HTERT RPE-1 (cell line): ENCODE results near the gene LEKR1.
"Not testable (repeated sequence)": the region's sequence is repeated elsewhere in the genome, so short reads cannot be mapped to it uniquely, and the experiment has no call there.

Source experiments
- in situ Hi-C: fragments of 300-500 bp; cut with MboI; formaldehyde crosslinking; loops from 4 replicates; pipeline ENCODE4 v1.14.3; 2020; ENCODE audit warnings: low sequenced_read_pairs

LEKR1 gene

DNA sequence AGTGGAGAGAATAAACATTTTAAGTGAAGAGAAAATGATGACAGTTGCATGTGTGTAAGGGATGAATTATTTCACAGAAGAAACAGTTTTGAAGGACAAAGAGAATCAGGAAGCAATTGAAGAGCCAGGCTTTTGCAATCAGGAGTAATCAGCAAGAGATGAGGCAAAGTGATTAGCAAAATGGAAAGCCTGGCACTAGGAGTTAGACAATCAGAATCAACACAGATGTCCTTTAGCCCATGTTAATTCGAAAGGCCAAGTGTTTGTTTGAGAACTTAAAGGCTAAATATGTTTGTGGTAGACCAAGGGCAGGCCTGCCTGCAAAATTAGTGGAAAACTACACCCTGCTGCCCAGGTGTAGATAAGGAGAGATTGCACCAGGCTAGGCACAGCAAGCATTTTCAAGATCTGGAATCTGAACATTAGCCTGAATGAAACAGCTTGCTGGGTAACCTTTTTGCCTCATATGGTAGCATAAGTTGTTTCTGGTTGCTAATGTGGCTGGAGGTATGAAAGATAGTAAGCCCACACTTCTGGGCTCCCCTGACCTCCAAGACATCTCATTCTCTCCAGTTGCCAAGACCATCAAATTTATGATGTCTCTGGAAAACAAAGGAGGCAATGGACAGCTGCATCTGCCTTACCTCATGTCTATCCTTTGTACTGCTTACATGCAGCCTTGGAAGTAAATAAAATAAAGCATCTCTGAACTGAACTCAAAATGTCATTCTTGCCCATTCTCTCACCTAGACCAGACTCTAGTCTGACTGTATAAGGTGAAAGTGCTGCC, 22.0 kb upstream of the LEKR1 start:
- in situ Hi-C loops, result no loop called here

DNA sequence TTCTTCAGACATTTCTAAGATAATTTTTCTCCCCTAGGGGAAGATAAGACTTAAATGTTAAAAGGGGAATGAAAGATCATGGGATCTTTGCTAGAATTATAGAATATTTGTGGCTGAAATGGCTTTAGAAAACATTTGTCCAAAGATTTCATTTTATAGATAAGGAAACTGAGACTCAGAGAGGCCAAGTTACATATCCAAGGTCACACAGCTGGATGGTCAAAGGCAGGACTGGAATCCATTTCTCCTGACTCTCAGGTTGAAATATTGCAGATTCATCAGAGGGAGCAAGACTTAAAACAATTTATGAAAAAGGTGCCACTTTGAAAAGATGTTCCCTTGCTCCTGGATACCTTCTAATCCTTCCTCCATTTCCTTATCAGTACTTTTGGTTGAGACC, 19.5 kb upstream of the LEKR1 start:
- in situ Hi-C loops, result no loop called here

DNA sequence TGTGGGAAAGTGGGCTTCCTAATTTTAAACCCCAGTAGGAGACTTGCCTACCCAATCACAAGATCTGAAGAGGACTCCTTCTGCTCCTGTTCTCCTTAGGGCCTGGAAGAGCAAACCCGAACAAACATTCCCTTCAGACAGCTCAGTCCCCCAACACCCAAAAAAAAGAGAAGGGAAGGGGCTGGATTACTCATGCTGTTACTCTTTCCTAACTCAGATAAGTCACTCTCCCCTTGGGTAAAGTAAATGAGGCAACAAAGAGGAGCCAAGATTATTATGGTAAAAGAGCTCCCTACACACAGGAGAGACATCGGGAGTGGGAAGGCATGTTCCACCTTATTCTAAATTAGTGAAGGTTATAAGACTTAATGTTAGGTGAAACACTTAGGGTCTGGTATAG, 18.1 kb upstream of the LEKR1 start:
- in situ Hi-C loops, result no loop called here

- in situ Hi-C loops, result no loop called here
Observed at GRCh38 chr3:156811089-156811862, 14.9 kb upstream of the LEKR1 start.

DNA sequence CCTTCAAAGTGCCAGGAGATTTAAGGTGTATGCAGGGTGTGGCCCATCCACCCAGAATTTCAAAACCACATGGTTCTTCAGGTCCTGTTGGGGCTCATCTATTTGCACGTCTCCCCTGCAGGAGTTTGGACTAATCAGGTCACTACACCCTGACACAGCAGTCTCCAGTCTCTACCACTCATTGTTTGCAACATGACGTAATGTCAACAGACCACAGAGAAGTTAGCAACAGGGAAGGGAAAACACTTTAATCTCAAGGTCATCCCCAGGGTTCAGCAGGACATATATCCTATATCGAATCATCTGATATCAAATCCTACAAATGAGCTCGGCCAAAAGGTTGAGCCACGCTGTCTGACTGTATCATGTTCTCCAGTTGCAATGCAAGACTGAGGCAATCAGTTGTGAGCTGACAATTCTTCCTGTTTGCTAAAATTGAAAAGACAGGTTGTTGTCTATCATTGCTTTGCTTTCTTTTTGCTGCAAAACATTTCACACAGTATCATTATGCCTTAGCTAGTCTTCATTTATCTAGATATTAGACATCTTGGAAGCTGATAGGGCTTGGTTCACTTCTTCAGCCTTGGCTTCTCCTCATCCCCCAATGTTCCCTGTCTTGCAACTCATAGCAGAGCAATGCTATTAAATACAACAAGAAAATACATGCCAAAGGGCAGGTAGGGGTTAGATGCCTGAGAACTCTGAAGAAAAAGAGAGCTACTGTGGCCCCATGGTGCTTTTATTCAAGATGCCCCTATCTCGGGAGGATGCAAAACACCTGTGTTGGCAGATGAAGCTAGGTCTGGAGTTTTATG, 13.4 kb upstream of the LEKR1 start:
- in situ Hi-C loops, result no loop called here

DNA sequence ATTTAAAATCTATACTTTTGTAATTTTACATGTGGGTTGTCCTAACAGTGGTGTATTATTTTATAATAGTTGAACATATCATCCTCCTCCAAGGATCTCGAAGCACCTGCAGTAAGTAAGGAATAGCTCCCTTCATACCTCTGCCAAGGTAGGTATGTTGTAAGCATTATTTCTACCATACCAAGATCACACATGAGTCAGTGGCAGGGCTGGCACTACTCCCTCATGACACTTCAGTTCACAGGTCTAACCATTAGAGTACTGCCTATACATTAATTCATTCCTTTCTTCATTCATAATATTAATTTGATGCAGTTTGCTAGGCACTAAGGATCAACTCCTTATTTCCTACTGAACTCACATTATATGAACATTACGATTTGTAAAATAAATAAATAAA, 11.9 kb upstream of the LEKR1 start:
- in situ Hi-C loops, result no loop called here

DNA sequence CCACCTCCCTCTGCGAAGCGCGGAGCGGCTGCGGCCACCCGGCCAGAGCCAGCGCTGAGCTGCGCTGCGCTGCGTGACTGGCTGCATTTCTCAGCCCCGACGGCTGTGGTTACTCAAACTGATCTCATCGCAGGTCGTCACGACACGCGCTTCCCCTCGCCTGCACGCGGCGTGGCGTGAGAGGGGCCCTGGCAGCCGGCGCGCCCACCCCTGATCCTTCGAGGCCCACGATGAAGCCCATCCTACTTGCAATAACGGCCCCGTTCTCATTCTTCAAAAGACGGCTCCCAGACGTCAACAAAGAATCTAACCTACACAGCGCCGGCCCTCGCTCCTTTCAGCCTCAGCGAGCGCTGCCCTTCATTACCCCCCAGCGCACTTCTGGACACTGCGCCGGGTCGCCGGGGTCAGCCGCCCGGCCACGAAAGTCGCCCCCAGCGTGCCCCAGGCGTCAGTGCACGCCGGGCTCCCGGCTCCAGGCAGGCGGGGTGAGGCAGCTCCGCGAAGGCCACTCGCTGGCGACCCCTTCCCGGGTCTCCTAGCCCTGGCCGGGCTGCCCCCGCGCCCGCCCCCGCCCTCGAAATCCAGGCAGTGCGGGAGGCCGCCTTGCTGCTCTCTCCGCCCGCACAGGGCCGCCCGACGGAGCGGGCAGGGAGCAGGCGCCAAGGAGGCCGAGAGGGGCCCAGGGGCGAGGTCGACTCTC, 9.9 kb upstream of the LEKR1 start:
- in situ Hi-C loops, result no loop called here

DNA sequence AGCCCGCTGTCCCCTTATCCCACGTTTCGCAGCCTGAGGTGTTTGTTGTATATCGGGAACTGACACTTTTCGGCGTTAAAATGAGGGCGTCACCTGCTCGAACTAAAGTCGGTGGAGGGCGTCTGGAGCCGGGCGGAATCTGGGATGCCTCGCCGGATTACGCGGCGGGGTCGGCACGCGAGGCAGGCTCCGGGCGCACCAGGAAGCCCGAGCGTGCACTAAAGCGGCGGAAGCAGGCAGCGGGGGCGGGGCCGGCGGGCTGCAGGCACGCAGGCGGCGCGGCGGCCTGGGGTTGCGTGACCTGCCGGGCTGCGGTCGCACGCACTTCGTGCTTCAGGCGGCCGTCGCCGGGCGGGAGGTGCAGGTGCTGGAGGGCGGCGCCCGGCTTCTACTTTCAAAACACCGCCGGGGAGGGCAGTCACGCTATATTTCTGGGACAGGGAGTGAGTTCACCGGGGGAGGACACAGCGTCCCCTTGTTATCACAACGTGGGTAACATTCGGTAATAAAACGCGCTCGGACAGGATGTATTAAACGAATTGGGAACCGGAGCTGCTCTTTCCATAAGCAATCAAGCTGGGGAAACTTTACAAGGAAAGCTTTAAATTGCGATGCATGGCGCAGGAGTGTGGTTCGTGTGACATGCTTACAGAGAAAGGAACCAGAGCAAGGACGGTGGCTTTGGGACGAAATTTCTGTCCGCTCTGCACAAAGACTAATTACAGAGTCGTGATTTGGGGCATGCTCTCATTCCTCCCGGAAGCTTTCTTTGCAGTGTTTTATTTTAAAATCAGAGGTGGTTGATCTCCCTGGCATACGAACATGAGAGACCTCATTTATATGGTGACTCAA, 9.1 kb upstream of the LEKR1 start:
- in situ Hi-C loops, result no loop called here

- in situ Hi-C loops, result no loop called here
Observed at GRCh38 chr3:156817646-156818272, 8.4 kb upstream of the LEKR1 start.

DNA sequence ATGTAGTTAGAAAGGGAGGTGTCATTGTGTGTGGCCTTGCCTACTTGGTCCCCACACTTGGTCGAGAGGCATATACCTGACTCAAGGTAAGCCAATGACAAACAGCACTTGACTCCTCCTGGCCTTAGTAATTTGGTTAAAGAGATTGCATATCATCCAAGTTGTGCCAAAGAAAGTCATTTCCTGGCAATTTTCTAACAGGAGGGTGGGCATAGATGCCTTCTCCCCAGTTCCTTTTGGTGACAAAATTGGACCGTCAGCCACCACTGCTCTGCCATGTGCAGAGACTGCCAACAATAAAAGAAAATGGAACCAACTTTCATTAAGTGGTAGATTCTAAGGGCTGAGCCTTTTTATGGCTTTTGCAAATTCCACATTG, 7.9 kb upstream of the LEKR1 start:
- in situ Hi-C loops, result no loop called here

DNA sequence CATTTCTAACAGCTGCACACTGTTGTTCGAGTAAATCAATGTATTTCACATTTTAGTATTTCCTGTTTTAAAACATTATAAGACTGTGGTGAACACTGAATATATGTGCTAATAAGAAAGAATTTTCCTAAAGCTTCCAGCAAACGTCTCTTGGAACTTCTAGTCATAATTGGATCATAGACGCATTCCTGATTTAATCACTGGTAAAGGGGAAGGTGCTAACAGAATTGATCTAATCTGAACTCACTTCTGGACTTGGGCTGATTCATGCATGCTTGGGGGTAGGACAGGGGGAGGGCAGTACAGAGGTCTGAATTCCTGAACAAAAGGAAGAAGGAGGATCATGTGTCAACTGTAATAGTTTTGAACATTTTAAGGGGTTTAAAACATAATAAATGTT, 7.3 kb upstream of the LEKR1 start:
- in situ Hi-C loops, result no loop called here

DNA sequence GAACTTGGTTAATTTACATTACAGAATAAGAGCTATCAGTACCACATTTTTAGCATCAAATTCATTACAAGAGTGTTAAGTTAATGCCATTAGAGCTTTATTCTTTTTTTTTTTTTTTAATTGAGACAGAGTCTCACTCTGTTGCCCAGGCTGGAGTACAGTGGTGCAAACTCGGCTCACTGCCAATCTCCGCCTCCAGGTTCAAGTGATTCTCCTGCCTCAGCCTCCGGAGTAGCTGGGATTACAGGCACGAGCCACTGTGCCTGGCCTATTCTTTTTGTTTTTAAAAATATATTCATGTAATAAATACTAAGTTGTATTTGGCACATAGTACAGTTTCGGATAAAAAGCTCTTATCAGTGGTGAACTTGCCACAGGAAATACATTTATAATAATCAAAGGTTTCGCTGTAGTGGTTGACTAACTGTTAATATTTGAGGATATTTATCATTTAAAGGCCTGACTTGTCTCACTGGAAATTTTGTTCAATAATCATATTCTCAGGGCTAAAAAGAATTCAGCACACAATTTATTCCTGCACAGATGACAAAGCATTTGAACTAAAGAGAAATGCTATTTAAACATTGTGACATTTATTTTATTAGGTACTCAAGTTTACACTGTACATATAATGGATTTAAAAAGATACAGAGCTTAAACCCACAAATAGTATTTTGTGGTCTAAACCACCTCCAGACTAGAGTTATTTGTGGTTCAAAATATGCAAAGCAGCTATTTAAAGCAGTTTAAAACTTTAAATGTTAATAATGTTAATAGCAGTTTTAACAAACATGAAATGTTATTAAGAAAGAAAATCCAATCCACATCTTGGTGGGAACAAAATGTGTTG, 6.1 kb upstream of the LEKR1 start:
- in situ Hi-C loops, result no loop called here

DNA sequence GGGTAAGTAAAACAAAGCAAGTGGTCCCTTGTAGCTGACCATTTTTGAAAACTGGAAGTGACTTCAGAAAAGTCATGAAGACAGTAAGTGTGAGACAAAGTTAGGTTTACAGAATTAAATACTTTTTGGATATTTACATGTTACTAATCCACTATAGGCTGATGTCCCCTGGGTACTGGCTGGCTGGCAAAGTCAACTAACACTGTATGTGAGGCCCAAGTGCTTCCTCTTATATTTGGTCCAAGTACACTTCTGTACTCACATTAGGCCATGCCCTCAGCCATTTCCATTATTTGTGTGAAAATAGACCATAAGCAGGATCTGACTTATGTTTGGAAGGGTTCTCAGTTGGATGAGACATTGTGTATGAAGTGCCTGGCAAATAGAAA, 5.5 kb upstream of the LEKR1 start:
- in situ Hi-C loops, result no loop called here

DNA sequence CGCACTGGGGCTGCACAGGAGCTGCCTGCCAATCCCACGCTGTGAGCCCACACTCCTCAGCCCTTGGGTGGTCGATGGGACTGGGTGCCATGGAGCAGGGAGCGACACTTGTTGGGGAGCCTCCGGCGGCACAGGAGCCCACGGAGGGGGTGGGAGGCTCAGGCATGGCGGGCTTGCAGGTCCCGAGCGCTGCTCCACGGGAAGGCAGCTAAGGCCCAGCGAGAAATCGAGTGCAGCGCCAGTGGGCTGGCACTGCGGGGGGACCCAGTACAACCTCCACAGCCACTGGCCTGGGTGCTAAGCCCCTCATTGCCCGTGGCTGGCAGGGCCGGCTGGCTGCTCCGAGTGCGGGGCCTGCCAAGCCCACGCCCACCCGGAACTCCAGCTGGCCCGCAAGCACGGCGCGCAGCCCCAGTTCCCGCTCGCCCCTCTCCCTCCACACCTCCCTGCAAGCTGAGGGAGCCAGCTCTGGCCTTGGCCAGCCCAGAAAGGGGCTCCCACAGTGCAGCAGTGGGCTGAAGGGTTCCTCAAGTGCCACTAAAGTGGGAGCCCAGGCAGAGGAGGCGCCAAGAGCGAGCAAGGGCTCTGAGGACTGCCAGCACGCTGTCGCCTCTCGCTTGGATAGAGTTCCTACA, 3.4 kb upstream of the LEKR1 start:
- in situ Hi-C loops, result not testable (repeated sequence)

DNA sequence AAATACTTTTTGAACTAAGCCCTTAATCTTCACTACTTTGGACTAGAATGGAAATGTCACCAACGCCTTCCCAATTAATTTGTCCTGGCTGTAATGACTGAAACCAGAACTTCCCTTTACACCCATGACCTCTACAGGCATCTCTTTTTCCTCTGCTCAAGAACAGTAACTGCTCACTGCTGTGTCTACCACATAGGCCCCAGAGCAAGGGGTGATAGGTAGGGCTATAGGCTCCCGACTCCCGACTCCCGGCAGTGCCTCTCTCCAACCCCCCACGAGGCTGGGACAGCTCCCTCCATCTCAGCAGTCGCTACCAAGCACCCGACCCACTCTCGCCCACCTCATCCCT, 384 bp upstream of the LEKR1 start:
- in situ Hi-C loops, result no loop called here

- in situ Hi-C loops, result no loop called here
Observed at GRCh38 chr3:156826896-156827882, 1.0 kb downstream of the LEKR1 start.

DNA sequence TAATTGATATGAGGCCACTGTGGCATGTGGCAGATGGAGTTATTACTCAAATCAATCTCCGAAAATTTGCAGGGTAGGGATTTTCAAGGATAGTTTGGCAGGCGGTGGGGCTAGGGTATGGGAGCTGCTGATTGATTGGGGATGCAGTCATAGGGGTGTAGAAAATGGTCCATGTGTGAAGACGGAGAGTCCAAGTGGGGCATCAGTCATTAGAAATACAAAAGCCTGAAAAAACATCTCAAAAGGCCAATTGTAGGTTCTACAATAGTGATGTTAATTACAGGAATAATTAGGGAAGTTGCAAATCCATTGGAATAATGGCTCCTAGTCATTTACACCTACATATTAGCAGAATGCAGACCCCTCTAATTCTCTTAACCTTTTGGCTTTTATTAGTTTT, 4.9 kb downstream of the LEKR1 start:
- in situ Hi-C loops, result no loop called here
